ENCODE results near the gene EPS8L2.

Gene EPS8L2

GRCh38 chr11:704781-705645 is 1.0 kb upstream of the EPS8L2 start:
- no peak for DNase-seq (ENCODE audit: low read depth in 2 of 2)

- no peak for DNase-seq (ENCODE audit: low read depth in 2 of 2)
These were observed 467 bp downstream of the EPS8L2 start for GRCh38 chr11:706439-706956.

GRCh38 chr11:706957-707816 is 1.2 kb downstream of the EPS8L2 start:
- DNase-seq (ENCODE audit: low read depth in 2 of 2): no peak

GRCh38 chr11:707817-708420 is 1.9 kb downstream of the EPS8L2 start:
- no peak for DNase-seq (ENCODE audit: low read depth in 2 of 2)

GRCh38 chr11:708511-708910 is 2.5 kb downstream of the EPS8L2 start:
- no peak for DNase-seq (ENCODE audit: low read depth in 2 of 2)

- DNase-seq (ENCODE audit: low read depth in 2 of 2): no peak
These were observed 3.3 kb downstream of the EPS8L2 start for GRCh38 chr11:709109-709997.

- no peak for DNase-seq (ENCODE audit: low read depth in 2 of 2)
These were observed 8.4 kb downstream of the EPS8L2 start for GRCh38 chr11:714436-714835.

- no peak for DNase-seq (ENCODE audit: low read depth in 2 of 2)
These were observed 13.4 kb downstream of the EPS8L2 start for GRCh38 chr11:719214-720016.

- DNase-seq (ENCODE audit: low read depth in 2 of 2): no peak
These were observed 14.1 kb downstream of the EPS8L2 start for GRCh38 chr11:720017-720641.

- no peak for DNase-seq (ENCODE audit: low read depth in 2 of 2)
These were observed 14.7 kb downstream of the EPS8L2 start for GRCh38 chr11:720642-721246.

- DNase-seq (ENCODE audit: low read depth in 2 of 2): no peak
These were observed 15.3 kb downstream of the EPS8L2 start for GRCh38 chr11:721247-721740.

- DNase-seq (ENCODE audit: low read depth in 2 of 2): no peak
These were observed 15.8 kb downstream of the EPS8L2 start for GRCh38 chr11:721741-722345.

GRCh38 chr11:722346-722811 is 16.3 kb downstream of the EPS8L2 start:
- DNase-seq (ENCODE audit: low read depth in 2 of 2): no peak

- peak in 1 of 2 donors; percentile 41 for DNase-seq (ENCODE audit: low read depth in 2 of 2)
These were observed 17.3 kb downstream of the EPS8L2 start for GRCh38 chr11:723120-723883.

- DNase-seq (ENCODE audit: low read depth in 2 of 2): no peak
These were observed 18.2 kb downstream of the EPS8L2 start for GRCh38 chr11:724049-724777.

- no peak for DNase-seq (ENCODE audit: low read depth in 2 of 2)
These were observed 18.9 kb downstream of the EPS8L2 start for GRCh38 chr11:724778-725386.
